GM18507 (cell line): ENCODE results near the gene SNX4.

Experiments
- DNase-seq: peaks from one replicate; pipeline ENCODE4 v3.0.0; 2011; ENCODE audit warnings: low read depth; ENCODE audit not compliant: insufficient read length; ENCODE audit errors: extremely low spot score
- FAIRE-seq: peaks from 2 replicates; lab custom pipeline; 2011; peaks lifted over from hg19 to GRCh38; lab: Jason Lieb, UNC

SNX4 gene

DNA sequence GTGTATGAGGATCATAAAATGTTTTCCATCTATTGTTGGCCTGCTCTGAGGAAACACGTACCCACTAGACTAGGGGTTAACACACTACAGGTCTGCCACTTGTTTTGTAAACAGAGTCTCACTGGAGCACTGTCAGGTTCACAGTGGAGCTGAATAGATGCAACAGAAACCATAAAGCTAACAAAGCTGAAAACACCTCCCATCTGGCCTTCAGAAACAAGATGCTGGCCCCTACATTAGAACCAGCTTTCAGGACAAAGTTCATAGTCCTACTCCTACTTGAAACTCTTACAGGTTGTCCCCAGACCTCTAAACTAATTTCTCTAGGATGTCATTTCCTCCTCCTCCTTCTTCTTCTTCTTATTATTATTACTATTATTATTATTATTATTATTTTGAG lies 42.3 kb downstream of the SNX4 start:
- DNase-seq (no peak), FAIRE-seq (no peak)

DNA sequence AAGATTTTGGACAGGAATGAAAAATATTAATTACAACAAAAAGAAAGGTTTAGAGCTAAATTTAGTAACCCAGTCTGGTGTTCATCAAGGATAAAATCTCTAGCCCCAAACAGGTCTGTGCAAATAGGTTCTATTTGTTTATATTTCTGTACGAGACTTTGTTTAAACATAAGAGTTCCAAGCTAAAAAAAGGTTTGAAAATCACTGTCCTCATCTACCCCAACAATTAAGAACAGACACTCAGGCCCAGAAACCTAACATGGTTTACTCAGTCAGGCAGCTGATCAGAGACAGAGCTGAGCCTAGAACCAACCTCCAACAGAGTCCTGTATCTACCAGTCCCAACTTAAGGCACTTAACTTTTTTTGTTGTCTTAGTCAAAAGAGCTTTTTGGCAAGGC lies 49.3 kb downstream of the SNX4 start:
- FAIRE-seq (no peak), DNase-seq (no peak)

DNA sequence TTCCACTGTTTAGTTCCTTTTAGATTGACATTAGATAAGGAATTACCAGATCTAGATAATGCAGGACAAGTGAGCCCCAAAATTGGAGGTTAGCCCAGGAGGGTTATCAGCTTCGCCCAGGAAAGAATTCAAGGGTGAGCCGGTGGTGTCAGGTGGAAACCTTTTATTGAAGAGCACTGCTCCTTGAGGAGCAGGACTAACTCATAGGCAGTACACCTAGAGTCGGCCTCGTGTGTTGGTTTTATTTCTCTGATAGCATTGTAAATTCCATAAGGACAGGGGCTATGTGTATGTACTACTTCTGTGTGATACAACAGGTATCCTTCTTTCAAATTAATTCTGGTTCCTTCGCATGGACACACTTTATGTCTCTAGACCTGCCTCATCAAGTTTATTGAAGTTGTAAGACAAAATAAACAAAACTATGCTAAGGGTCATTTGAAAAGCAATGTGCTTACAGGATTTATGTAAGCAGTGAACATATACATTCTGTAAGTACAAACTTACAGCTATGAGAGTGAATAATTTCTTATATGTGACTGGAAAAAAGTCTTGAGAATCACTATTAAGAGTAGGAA lies 57.2 kb downstream of the SNX4 start:
- FAIRE-seq: no peak
- DNase-seq: no peak

DNA sequence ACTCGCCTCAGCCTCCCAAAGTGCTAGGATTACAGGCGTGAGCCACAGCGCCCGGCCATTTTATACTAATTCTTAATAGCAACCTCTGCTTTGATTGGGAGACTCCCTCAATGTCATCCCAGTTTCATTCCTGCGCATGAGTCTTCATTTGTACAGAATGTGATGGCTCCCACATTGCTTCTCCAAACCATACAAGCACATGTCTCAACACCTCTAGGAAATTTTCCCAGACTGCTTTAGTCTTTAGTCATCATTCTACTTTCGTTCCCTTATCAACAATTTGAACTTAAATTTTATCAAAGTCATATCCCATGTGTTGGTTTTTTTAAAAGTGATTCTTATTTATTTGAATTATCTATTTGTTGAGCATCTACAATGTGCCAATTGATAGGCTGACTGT lies 58.1 kb downstream of the SNX4 start:
- FAIRE-seq: no peak
- no peak for DNase-seq

DNA sequence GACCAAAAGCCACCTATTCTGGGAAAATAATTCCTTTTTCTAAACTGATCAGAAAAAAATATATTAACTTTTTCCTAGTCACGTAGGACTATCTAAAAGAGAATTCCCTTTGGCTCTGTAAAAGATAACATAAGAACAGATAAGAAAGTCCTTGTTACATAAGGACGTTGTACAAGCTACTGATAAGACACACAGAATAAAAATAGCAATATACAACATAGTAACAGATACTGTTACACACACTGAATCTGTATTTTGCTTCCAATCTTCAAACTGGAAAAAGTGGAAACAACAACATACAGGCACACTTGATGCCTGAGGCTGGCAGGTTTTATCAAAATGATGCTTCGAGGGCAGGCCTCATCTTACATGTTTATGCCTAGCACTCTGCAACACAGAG lies 59.8 kb downstream of the SNX4 start:
- no peak for FAIRE-seq
- DNase-seq: no peak

DNA sequence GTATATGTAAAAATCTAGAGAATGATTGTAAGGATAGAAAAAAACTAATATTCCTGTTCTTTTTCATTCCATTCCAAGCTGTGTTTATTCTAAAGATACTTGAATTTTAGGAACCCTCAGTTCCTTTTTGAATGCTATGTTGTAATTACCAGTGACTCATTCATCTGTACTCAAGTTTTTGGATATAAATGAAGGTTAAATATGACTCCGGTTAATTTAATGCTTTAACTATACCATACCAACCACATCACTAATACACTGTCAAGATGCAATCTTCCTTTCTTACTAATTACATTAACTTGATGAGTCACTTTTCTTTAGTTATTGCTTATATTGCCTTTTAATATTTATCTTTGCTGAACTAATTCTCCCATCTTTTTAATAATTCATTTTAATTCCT lies 76.1 kb downstream of the SNX4 start:
- FAIRE-seq: no peak
- DNase-seq: no peak

DNA sequence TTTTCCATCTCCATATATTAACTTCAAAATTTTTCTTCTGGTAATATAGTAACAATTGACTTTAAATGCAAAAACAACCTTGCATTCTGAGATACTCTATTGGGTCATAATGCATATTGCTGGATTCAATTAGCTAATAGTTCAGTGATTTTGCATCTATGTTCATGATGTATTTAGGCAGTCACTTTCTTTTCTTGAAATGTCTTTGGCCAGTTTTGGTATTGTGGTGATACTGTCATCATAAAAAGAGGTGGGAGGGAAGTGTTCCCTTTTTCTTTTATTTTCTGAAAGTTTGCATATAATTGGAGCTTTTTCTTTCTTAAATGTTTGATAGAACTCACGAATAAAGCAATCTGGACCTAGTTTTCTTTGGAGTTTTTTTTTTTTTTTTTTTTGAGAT lies 77.5 kb downstream of the SNX4 start:
- no peak for FAIRE-seq

DNA sequence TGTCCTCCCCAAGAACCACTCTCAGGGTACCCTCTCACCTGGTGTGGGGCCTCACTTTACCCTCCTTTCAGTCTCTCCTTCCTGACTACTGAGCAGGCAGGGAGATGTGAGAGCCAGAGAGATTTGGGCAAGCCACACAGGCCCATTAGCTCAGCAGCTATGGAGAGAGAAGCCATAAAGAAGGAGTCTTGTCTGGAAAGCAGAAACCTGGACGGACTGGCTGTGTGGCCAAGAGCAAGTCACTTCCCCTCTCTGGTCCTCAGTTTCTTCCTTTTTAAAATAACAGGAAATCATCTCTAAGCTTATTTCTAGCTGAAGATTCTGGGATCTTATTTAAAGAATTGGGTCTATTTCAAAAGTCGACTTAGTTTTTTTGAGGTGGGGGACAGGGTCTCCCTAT lies 79.0 kb downstream of the SNX4 start:
- DNase-seq (no peak), FAIRE-seq (no peak)

More for the DNA sequence above, 77.5 kb downstream of the SNX4 start:
- DNase-seq: no peak

DNA sequence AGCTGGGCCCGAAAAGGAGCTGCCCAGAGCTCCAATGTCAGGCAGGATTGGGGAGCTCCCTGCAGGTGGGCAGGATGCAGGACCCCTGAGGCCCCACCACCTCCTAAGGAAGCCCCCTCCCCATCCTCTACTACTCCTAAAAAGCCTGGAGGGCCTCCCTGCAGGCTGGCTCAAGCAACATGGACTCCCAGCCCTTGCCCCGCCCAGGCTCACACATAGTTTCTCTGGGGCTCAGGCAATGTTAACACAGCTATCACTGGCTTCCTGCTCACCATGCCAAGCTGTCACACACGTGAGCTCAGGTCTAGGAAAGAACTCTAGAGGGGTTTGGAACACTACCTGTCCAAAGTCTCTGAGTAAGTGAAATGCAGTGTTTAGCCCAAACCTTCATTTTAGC lies 79.4 kb downstream of the SNX4 start:
- FAIRE-seq (no peak), DNase-seq (no peak)

DNA sequence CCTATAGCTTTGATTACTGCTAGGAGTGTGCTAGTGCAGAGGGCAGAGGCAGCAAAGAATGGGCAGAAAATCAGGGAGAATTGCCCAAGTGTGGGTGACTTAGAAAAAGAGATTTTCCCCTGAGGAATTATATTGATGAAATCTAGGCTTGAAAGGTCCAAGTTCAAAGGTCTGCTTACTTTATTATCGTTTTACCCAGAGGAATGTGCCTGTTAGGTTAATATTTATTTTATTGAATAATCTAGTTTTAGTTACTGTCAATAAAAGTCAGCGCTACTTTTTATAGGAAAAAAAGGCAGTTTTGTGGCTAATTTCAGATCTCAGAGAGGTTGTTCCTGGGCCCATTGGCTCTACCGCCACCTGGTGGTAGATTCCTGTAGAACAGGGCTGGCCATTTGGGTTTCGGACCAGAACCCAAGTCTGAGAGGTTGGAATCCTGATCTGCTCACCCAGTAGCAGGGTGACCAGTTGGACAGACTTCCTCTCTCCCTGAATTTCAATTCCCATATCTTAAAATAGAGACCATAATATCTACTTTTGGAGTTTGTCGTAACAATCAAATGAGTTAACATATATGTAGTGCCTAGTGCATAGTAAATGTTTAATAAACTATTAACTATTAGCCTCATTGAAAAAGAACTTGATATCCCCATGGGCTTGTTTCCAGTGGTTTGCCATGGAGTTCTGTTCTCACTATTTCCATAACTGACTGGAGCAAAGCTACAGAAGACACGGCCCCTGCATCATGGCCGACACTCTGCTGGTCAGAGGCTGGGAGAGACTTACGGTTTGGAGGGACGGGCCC lies 82.2 kb downstream of the SNX4 start:
- peak; percentile 75 for FAIRE-seq
- DNase-seq: peak; percentile 33

DNA sequence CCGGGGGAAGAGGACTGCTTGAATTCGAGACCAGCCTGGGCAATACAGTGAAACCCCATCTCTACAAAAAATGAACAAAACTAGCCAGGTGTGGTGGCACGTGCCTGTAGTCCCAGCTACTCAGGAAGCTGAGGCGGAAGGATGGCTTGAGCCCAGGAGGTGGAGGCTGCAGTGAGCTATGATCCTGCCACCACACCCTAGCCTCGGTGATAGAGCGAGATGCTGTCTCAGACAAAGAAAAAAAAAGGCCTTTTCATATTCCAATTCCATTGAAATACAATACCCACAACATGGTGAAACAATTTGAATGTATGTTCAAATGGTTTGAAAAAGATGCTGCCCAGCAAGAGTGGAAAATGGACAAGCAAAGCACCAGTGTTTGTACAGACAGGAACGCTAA lies 83.1 kb downstream of the SNX4 start:
- FAIRE-seq: no peak
- no peak for DNase-seq

DNA sequence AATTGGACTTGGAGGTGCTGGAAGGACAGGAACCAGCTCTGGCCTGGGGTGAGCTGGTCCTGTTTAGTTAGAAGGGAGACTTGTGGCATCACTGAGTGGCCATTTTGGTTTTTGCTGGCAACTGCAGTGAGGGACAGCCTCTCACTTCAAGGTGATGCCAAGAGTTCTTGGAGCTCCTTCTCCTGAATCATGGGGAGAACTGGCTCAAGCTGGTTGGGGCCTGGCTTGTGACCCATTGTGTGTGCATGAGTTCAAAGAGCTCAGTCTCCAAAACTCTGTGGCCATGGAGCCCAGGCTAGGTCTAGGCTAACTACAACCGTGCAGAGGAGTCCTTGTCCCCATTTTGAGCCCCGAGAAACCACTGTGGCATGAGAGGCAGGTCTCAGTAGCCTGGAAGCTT lies 84.8 kb downstream of the SNX4 start:
- FAIRE-seq (no peak), DNase-seq (no peak)

DNA sequence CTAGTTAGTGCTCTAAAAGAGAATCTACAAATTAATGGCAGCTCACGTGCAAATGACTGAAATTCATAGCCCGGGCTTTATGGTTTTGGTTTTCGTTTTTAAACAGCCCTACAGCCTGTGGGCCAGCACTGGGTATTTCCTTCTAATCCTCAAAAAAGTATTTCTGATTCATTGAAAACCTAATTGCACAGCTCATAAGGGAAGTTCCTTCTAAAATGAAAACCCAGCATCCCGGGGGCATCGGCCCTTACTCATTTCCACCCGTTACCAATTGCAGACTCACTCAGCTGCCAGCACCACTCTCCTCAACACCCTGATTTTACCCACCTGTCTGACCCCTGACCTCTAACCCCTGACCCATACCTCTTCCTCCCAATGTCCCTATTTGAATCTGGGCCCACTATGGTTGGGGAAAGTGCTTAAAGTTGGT lies 85.4 kb downstream of the SNX4 start:
- DNase-seq: no peak
- peak; percentile 82 for FAIRE-seq

DNA sequence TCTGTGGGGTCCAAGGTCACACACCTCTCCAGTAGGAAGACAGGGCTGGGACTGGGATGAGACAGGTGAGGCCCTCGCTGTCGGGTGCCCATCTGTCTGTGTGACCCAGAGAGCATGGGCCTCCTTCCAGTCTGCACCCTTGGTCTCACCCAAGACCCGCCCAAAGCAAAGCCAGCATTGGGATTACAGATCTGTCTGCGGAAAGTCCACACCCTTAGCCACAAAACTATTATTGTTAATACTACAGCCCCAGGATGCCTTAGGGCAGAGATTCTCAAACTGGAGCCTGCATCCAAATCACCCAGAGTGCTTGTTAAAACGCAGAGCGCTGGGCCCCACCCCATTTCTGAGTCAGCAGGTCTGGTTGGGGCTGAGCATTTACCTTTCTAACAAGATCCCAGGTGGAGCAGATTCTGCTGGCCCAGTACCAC lies 86.4 kb downstream of the SNX4 start:
- DNase-seq (no peak), FAIRE-seq (no peak)

DNA sequence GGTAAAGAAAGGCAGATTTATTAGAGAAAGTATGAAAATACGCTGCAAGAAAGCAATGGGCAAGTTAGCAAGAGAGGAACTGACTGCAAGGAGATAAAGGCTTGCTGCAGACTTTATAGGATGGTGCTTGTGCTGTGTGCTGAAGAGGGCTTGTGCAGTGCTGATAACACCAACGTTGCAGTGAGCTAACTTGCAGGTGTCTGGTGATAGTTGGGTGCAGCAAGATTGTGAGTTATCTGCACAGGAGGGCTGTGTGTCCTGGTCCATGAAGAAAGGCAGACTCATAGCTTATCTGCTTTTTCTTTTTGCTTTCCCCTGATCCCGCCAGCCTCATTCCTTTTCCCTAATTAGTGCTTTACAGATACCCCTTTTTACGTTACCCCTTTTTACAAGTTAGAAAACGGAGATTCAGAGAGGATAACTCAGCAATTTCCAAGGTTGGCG lies 86.9 kb downstream of the SNX4 start:
- DNase-seq: no peak
- FAIRE-seq: no peak

DNA sequence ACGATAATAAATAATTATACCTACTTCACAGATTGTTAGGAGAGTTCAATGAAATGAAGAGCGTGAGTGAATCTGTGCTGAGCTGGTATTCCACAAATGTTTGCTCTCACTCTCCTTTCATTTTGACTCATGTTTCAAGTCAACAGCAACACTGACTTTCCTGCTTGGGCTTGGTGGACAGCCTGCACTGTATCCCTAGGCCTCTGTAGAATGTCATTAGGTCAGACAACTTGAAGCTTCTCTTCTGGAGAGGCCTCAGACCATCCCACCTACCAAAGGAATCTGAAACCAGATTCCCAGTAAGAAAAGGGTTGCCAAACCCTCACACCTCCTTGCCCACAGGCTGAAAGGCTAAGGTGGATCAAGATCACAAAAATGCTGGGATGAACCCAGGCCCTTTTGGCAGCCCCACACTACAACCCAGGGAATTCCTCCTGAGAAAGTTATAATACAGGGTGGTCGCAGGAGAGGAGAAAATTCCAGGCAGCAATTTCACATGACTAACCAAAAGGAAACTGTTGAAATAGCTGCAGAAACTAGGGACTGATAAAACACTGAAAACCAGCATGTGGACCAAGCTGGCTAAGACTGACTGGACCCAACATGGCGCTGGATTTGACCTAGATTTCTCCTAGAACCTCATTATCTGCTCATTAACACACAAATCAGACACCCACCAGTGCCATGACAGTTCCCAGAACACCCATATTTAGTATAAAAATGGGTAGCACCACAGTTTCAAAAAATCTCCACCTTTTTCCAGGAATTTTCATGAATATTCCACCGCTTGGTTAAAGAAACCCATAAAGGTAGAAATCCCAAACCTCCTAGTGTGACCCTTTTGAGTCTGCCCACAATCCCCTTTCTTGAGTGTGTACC lies 87.9 kb downstream of the SNX4 start:
- FAIRE-seq (no peak), DNase-seq (no peak)

DNA sequence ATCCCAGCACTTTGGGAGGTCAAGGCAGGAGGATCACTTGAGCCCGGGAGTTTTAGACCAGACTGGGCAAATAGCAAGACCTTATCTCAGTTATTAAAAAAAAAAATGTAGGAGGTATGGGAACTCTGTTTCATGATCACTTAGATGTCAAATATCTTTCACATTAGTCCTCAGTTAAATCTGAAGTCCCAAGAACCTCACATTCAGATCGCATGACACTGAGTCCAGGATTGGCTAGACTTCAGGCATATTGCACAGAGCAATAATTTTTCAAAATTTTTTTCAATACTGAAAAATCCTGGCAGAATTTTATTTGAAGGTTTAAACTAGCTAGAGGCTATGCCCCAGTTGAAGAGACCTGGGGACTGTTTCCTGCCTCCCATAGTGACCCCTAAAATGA lies 88.6 kb downstream of the SNX4 start:
- FAIRE-seq (no peak), DNase-seq (no peak)

DNA sequence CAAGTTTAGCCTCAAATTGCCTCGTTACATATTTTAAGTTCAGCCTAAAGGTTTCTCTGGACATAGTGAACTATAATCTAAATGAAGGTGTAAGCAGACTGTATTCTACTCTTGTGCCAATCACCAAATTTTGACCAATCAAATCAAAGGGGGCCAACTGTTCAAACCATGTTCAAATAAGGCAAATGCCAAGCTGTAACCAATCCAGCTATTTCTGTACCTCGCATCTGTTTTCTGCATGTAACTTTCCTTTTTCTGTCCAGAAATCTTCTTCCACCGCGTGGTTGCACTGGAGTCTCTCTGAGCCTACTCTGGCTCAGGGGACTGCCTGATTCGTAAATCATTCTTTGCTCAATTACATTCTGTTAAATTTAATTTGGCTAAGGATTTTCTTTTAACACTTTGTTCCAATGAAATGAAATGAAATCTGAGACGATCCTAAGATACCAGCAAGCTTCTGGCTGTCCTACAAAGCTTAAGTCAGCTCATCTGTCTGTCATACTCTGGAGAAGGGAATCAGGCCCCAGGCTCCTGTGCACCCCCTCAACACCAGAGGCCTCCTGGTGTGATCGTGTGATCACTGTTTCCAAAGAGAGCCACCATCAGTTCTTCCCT lies 91.7 kb downstream of the SNX4 start:
- no peak for FAIRE-seq
- DNase-seq: no peak

DNA sequence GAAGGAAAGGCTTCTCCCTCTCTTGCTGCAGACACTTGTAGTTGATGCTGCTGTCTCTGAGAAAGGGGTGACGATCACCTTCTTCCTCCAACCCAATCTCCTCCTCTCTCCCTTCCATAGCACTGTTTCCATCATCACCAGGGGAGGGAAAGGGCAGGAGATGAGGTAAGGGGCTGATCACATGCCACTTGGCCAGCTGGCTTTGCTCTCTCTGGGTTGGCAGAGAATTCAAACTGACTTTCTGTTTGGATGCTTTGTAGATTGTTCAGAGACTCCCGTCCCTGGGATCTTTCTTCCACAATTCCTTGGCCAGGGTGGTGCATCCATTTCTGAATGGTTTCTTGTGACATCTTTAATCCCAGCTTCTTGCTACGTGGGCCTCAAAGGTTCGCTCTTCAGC lies 101.7 kb downstream of the SNX4 start:
- no peak for FAIRE-seq
- no peak for DNase-seq

DNA sequence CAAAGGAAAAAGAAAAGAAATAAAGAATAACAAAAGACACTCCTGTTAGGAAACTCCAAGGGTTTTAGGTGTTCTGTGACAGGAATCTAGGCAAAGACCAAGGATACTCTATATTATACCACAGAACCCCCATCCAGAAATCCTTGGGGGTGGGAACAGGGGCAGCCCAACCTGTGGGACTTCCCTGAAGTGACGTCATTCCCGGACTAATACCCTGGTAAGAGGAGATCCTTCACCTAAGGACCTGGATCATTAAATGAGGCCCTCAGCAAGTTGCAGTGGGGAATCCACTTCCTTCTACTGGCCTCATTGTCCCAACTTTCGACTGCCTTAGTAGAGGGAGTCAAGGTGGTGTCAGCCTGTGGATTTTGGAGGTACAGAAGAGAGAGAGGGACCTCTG lies 103.8 kb downstream of the SNX4 start:
- no peak for DNase-seq
- no peak for FAIRE-seq
